ENCODE data around the gene ATG7.

Gene ATG7

GRCh38 chr3:11356269-11356668 lies 84.1 kb downstream of the ATG7 start:
- no peak for DNase-seq (ENCODE audit: low read depth)

- DNase-seq (ENCODE audit: low read depth), result peak; percentile 72
Measured at GRCh38 chr3:11362600-11362999, 90.4 kb downstream of the ATG7 start.

- no peak for DNase-seq (ENCODE audit: low read depth)
Measured at GRCh38 chr3:11363715-11364114, 91.5 kb downstream of the ATG7 start.

- peak; percentile 20 for DNase-seq (ENCODE audit: low read depth)
Measured at GRCh38 chr3:11364181-11364580, 92.0 kb downstream of the ATG7 start.

GRCh38 chr3:11367143-11367693 lies 95.0 kb downstream of the ATG7 start:
- DNase-seq (ENCODE audit: low read depth), result peak; percentile 93

GRCh38 chr3:11370191-11370590 lies 98.0 kb downstream of the ATG7 start:
- DNase-seq (ENCODE audit: low read depth), result no peak

GRCh38 chr3:11370966-11371365 lies 98.8 kb downstream of the ATG7 start:
- no peak for DNase-seq (ENCODE audit: low read depth)

- DNase-seq (ENCODE audit: low read depth), result no peak
Measured at GRCh38 chr3:11371747-11372146, 99.5 kb downstream of the ATG7 start.

- DNase-seq (ENCODE audit: low read depth), result no peak
Measured at GRCh38 chr3:11373235-11373634, 101.0 kb downstream of the ATG7 start.

GRCh38 chr3:11373654-11374053 lies 101.5 kb downstream of the ATG7 start:
- DNase-seq (ENCODE audit: low read depth), result no peak

GRCh38 chr3:11375333-11376088 lies 103.3 kb downstream of the ATG7 start:
- DNase-seq (ENCODE audit: low read depth), result peak; percentile 71

- no peak for DNase-seq (ENCODE audit: low read depth)
Measured at GRCh38 chr3:11377719-11378118, 105.5 kb downstream of the ATG7 start.

- DNase-seq (ENCODE audit: low read depth), result peak; percentile 50
Measured at GRCh38 chr3:11379238-11379823, 107.1 kb downstream of the ATG7 start.

- no peak for DNase-seq (ENCODE audit: low read depth)
Measured at GRCh38 chr3:11379824-11380701, 107.9 kb downstream of the ATG7 start.

- DNase-seq (ENCODE audit: low read depth), result no peak
Measured at GRCh38 chr3:11381141-11381540, 108.9 kb downstream of the ATG7 start.

- peak; percentile 83 for DNase-seq (ENCODE audit: low read depth)
Measured at GRCh38 chr3:11381563-11381962, 109.4 kb downstream of the ATG7 start.

GRCh38 chr3:11382146-11382745 lies 110.0 kb downstream of the ATG7 start:
- no peak for DNase-seq (ENCODE audit: low read depth)

- DNase-seq (ENCODE audit: low read depth), result no peak
Measured at GRCh38 chr3:11384074-11384473, 111.9 kb downstream of the ATG7 start.

- peak; percentile 58 for DNase-seq (ENCODE audit: low read depth)
Measured at GRCh38 chr3:11385326-11385725, 113.1 kb downstream of the ATG7 start.

GRCh38 chr3:11385891-11386290 lies 113.7 kb downstream of the ATG7 start:
- DNase-seq (ENCODE audit: low read depth), result no peak

- peak; percentile 44 for DNase-seq (ENCODE audit: low read depth)
Measured at GRCh38 chr3:11386465-11387113, 114.4 kb downstream of the ATG7 start.

Data from fibroblast of gingiva (primary cell).